H1 (cell line): ENCODE data around the gene SH2B3. TPM values are rescaled to one million over a fixed set of nuclear protein-coding genes. Genes with fewer than 3 reads are reported as not detected.

ENCODE experiments used
- BCL11A ChIP-seq, 2 experiments: IDR thresholded peaks; one replicate each; pipeline ENCODE4 v1.6.1; 2011; ENCODE audit warnings: low read depth in 2 of 2, low read length in 2 of 2, mild to moderate bottlenecking in 2 of 2
- CHD2 ChIP-seq: IDR thresholded peaks from 2 replicates; pipeline ENCODE4 v1.6.1; 2012; ENCODE audit warnings: low read length, improper control_type of control experiment
- GTF2F1 ChIP-seq: IDR thresholded peaks from 2 replicates; pipeline ENCODE4 v1.6.1; 2012; ENCODE audit warnings: low read depth, low read length, improper control_type of control experiment, borderline replicate concordance
- KDM1A ChIP-seq: fragments of 200-600, 300-600 bp; sonication (generic); IDR thresholded peaks from 2 replicates; pipeline ENCODE4 v1.7.1; 2016; ENCODE audit warnings: mild to moderate bottlenecking, low read length, borderline replicate concordance
- NRF1 ChIP-seq: IDR thresholded peaks from 2 replicates; pipeline ENCODE4 v1.6.1; 2011; ENCODE audit warnings: mild to moderate bottlenecking, low read depth, low read length, improper control_type of control experiment
- POLR2AphosphoS5 ChIP-seq: IDR thresholded peaks from 2 replicates; pipeline ENCODE4 v1.6.1; 2011; ENCODE audit warnings: low read depth, low read length
- SAP30 ChIP-seq: fragments of 300-600 bp; sonication (generic); IDR thresholded peaks from 2 replicates; pipeline ENCODE4 v1.7.1; 2012; ENCODE audit warnings: low read length, moderate library complexity, mild to moderate bottlenecking, inconsistent platforms; ENCODE audit not compliant: insufficient read depth, insufficient replicate concordance
- TAF1 ChIP-seq: IDR thresholded peaks from 2 replicates; pipeline ENCODE4 v1.6.1; 2011; ENCODE audit warnings: mild to moderate bottlenecking, low read depth, low read length
- YY1 ChIP-seq: IDR thresholded peaks from 2 replicates; pipeline ENCODE4 v1.6.1; 2011; ENCODE audit warnings: low read depth, mild to moderate bottlenecking, low read length
- ZNF274 ChIP-seq: IDR thresholded peaks from 2 replicates; pipeline ENCODE4 v1.7.0; 2012; ENCODE audit warnings: low read length, borderline replicate concordance; ENCODE audit errors: extremely low read depth
- polyA plus RNA-seq, 7 experiments: library from polyadenylated mRNA; depleted of rRNA in 3 of 7; stranded (reverse) in 5 of 7; unstranded in 2 of 7; fragments of >200 nt in 5 of 7; fragments of 200-250 nt in 2 of 7; gene quantifications; 1 replicate in 5 of 7; 2 replicates in 1 of 7; 4 replicates in 1 of 7; pipeline versions ENCODE4 v1.2.1 to v1.2.3, GENCODE V29; 2011 to 2013; ENCODE audit warnings: missing spikeins in 2 of 7, mixed read lengths in 2 of 7
- total RNA-seq: library from RNA; stranded (reverse); fragmentation: NEBNext Ultra II Directional; extraction: Animal tissue kit (Norgen Biotek cat#: 25700); gene quantifications from 2 replicates; pipeline ENCODE4 v1.2.1, GENCODE V29; 2021
- TF ChIP-seq, protein P1 (sequence below): fragments of 300-600 bp; sonication (generic); IDR thresholded peaks from 2 replicates; pipeline ENCODE4 v1.7.1; 2012; ENCODE audit warnings: low read length, moderate library complexity, mild to moderate bottlenecking, inconsistent platforms; ENCODE audit not compliant: insufficient replicate concordance
- TF ChIP-seq, protein P2 (sequence below): IDR thresholded peaks from 2 replicates; pipeline ENCODE4 v1.6.1; 2012; ENCODE audit warnings: inconsistent platforms

Gene SH2B3
- total and polyA plus RNA-seq, 2 of the 8 experiments (the other 6 are each of a cell fraction or from before 2014, with no cell fraction given), result 20.8 to 34.1 TPM

DNA sequence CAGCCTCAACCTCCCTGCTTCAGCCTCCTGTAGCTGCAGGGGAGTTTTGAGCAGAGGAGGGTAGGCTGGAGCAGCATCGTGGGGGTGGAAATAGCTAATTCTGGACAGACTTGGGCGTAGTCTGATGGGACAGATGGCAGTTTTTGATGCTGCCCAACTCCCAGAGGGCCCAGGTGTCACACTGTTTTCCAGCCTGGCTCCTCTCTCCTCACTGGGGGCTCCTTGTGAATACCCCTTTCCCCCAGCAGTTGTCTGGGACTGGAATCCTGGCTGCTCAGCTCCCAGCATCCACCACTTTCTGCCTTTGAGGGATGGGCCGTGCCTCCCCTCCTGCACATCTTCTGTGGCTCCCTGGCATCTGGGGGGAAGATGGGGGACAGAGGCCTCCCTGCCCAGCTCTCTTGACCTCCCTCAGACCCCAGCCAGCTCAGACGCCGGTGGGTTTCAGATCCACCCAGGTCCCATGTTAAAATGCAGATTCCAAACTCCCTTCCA is 34.0 kb downstream of the SH2B3 start (continued):
- TF ChIP-seq, protein P1, sequence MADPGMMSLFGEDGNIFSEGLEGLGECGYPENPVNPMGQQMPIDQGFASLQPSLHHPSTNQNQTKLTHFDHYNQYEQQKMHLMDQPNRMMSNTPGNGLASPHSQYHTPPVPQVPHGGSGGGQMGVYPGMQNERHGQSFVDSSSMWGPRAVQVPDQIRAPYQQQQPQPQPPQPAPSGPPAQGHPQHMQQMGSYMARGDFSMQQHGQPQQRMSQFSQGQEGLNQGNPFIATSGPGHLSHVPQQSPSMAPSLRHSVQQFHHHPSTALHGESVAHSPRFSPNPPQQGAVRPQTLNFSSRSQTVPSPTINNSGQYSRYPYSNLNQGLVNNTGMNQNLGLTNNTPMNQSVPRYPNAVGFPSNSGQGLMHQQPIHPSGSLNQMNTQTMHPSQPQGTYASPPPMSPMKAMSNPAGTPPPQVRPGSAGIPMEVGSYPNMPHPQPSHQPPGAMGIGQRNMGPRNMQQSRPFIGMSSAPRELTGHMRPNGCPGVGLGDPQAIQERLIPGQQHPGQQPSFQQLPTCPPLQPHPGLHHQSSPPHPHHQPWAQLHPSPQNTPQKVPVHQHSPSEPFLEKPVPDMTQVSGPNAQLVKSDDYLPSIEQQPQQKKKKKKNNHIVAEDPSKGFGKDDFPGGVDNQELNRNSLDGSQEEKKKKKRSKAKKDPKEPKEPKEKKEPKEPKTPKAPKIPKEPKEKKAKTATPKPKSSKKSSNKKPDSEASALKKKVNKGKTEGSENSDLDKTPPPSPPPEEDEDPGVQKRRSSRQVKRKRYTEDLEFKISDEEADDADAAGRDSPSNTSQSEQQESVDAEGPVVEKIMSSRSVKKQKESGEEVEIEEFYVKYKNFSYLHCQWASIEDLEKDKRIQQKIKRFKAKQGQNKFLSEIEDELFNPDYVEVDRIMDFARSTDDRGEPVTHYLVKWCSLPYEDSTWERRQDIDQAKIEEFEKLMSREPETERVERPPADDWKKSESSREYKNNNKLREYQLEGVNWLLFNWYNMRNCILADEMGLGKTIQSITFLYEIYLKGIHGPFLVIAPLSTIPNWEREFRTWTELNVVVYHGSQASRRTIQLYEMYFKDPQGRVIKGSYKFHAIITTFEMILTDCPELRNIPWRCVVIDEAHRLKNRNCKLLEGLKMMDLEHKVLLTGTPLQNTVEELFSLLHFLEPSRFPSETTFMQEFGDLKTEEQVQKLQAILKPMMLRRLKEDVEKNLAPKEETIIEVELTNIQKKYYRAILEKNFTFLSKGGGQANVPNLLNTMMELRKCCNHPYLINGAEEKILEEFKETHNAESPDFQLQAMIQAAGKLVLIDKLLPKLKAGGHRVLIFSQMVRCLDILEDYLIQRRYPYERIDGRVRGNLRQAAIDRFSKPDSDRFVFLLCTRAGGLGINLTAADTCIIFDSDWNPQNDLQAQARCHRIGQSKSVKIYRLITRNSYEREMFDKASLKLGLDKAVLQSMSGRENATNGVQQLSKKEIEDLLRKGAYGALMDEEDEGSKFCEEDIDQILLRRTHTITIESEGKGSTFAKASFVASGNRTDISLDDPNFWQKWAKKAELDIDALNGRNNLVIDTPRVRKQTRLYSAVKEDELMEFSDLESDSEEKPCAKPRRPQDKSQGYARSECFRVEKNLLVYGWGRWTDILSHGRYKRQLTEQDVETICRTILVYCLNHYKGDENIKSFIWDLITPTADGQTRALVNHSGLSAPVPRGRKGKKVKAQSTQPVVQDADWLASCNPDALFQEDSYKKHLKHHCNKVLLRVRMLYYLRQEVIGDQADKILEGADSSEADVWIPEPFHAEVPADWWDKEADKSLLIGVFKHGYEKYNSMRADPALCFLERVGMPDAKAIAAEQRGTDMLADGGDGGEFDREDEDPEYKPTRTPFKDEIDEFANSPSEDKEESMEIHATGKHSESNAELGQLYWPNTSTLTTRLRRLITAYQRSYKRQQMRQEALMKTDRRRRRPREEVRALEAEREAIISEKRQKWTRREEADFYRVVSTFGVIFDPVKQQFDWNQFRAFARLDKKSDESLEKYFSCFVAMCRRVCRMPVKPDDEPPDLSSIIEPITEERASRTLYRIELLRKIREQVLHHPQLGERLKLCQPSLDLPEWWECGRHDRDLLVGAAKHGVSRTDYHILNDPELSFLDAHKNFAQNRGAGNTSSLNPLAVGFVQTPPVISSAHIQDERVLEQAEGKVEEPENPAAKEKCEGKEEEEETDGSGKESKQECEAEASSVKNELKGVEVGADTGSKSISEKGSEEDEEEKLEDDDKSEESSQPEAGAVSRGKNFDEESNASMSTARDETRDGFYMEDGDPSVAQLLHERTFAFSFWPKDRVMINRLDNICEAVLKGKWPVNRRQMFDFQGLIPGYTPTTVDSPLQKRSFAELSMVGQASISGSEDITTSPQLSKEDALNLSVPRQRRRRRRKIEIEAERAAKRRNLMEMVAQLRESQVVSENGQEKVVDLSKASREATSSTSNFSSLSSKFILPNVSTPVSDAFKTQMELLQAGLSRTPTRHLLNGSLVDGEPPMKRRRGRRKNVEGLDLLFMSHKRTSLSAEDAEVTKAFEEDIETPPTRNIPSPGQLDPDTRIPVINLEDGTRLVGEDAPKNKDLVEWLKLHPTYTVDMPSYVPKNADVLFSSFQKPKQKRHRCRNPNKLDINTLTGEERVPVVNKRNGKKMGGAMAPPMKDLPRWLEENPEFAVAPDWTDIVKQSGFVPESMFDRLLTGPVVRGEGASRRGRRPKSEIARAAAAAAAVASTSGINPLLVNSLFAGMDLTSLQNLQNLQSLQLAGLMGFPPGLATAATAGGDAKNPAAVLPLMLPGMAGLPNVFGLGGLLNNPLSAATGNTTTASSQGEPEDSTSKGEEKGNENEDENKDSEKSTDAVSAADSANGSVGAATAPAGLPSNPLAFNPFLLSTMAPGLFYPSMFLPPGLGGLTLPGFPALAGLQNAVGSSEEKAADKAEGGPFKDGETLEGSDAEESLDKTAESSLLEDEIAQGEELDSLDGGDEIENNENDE, result no peak
- no peak for TF ChIP-seq ZNF274
- no peak for TF ChIP-seq TAF1
- TF ChIP-seq CHD2, result no peak
- no peak for TF ChIP-seq BCL11A (IDR thresholded peaks at IDR 0.05; ENCODE audit: low read depth in 2 of 2, low read length in 2 of 2)
- TF ChIP-seq KDM1A, result no peak
- TF ChIP-seq SAP30, result no peak
- no peak for TF ChIP-seq GTF2F1
- TF ChIP-seq NRF1, result no peak
- TF ChIP-seq POLR2AphosphoS5, result no peak; the same call in 1 of the 2 replicates
- no peak for TF ChIP-seq YY1
- TF ChIP-seq, protein P2, sequence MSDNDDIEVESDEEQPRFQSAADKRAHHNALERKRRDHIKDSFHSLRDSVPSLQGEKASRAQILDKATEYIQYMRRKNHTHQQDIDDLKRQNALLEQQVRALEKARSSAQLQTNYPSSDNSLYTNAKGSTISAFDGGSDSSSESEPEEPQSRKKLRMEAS, result no peak
